Trophoblast cell (in vitro differentiated cells and primary cell): ENCODE measurements around the gene FCRL4.

Experiments
- DNase-seq, 2 donors: peaks; one replicate each; pipeline ENCODE4 v3.0.0-alpha.2; 2016
- H2AFZ ChIP-seq: 2 replicates; pipeline ENCODE4 v1.6.1; 2013; ENCODE audit warnings: low read length, moderate library complexity, mild to moderate bottlenecking; ENCODE audit not compliant: insufficient read depth, poor library complexity
- H2AK5ac ChIP-seq: 2 replicates; pipeline ENCODE4 v1.6.1; 2013; ENCODE audit warnings: mild to moderate bottlenecking, low read length
- H2BK120ac ChIP-seq: 2 replicates; pipeline ENCODE4 v1.6.1; 2013; ENCODE audit warnings: low read length, mild to moderate bottlenecking, moderate library complexity; ENCODE audit not compliant: insufficient read depth, poor library complexity
- H2BK12ac ChIP-seq: 2 replicates; pipeline ENCODE4 v1.6.1; 2013; ENCODE audit warnings: mild to moderate bottlenecking, low read length, moderate library complexity
- H2BK5ac ChIP-seq: 2 replicates; pipeline ENCODE4 v1.6.1; 2013; ENCODE audit warnings: low read length, low read depth, moderate library complexity, mild to moderate bottlenecking; ENCODE audit not compliant: poor library complexity
- H3K14ac ChIP-seq: 2 replicates; pipeline ENCODE4 v1.6.1; 2013; ENCODE audit warnings: mild to moderate bottlenecking, low read length
- H3K18ac ChIP-seq: 2 replicates; pipeline ENCODE4 v1.6.1; 2013; ENCODE audit warnings: mild to moderate bottlenecking, low read length
- H3K23ac ChIP-seq: 2 replicates; pipeline ENCODE4 v1.6.1; 2013; ENCODE audit warnings: low read length
- H3K27ac ChIP-seq: 2 replicates; pipeline ENCODE4 v1.5.1; 2013; ENCODE audit warnings: low read depth, mild to moderate bottlenecking, inconsistent platforms, low read length, moderate library complexity
- H3K27me3 ChIP-seq: 2 replicates; pipeline ENCODE4 v1.6.1; 2013; ENCODE audit warnings: inconsistent platforms, mild to moderate bottlenecking, low read length, moderate library complexity; ENCODE audit not compliant: insufficient read depth
- H3K36me3 ChIP-seq, 2 experiments: 1 replicate in 1 of 2; 2 replicates in 1 of 2; pipeline ENCODE4 v1.6.1; 2013; ENCODE audit warnings: low read length in 2 of 2, mild to moderate bottlenecking in 2 of 2, moderate library complexity in 1 of 2; ENCODE audit not compliant: insufficient read depth in 2 of 2, control insufficient read depth in 1 of 2
- H3K4ac ChIP-seq: 2 replicates; pipeline ENCODE4 v1.6.1; 2013; ENCODE audit warnings: low read depth, mild to moderate bottlenecking, low read length, moderate library complexity
- H3K4me1 ChIP-seq, 2 experiments: 1 replicate in 1 of 2; 2 replicates in 1 of 2; pipeline ENCODE4 v1.6.1; 2013; ENCODE audit warnings: low read length in 2 of 2, mild to moderate bottlenecking in 2 of 2, moderate library complexity in 1 of 2; ENCODE audit not compliant: insufficient read depth in 2 of 2, control insufficient read depth in 1 of 2
- H3K4me2 ChIP-seq: 2 replicates; pipeline ENCODE4 v1.6.1; 2013; ENCODE audit warnings: inconsistent platforms, mild to moderate bottlenecking, low read length, moderate library complexity
- H3K4me3 ChIP-seq: 2 replicates; pipeline ENCODE4 v1.5.1; 2013; ENCODE audit warnings: mild to moderate bottlenecking, low read depth, low read length, inconsistent platforms
- H3K79me1 ChIP-seq: one replicate; pipeline ENCODE4 v1.6.1; 2013; ENCODE audit warnings: low read length
- H3K79me2 ChIP-seq: 2 replicates; pipeline ENCODE4 v1.6.1; 2013; ENCODE audit warnings: low read length, mild to moderate bottlenecking; ENCODE audit not compliant: control insufficient read depth, insufficient read depth, poor library complexity
- H3K9ac ChIP-seq: 2 replicates; pipeline ENCODE4 v1.6.1; 2013; ENCODE audit warnings: mild to moderate bottlenecking, low read length
- H3K9me3 ChIP-seq: 2 replicates; pipeline ENCODE4 v1.6.1; 2013; ENCODE audit warnings: low read depth, mild to moderate bottlenecking, control low read depth, inconsistent platforms, low read length; ENCODE audit not compliant: insufficient read depth
- H4K12ac ChIP-seq: 2 replicates; pipeline ENCODE4 v1.6.1; 2013; ENCODE audit warnings: low read depth, mild to moderate bottlenecking, low read length, moderate library complexity
- H4K8ac ChIP-seq: 2 replicates; pipeline ENCODE4 v1.6.1; 2013; ENCODE audit warnings: low read depth, mild to moderate bottlenecking, low read length, moderate library complexity
- H4K91ac ChIP-seq: one replicate; pipeline ENCODE4 v1.6.1; 2013; ENCODE audit warnings: low read depth, mild to moderate bottlenecking, low read length, moderate library complexity
- WGBS: extraction: QIAGEN DNeasy Blood & Tissue Kit; methylation state at CpG from one replicate; pipeline ENCODE4 v1.1.7; 2013; ENCODE audit warnings: missing lambda C conversion rate; ENCODE audit not compliant: insufficient read length, insufficient coverage; ENCODE audit errors: extremely low coverage; 5-methylcytosine and 5-hydroxymethylcytosine counted together

FCRL4 gene

GRCh38 chr1:157542676-157543075 lies 55.2 kb downstream of the FCRL4 start:
- H3K18ac ChIP-seq, result no peak overlapping the region
- no peak overlapping the region for H3K23ac ChIP-seq
- no peak overlapping the region for H3K27ac ChIP-seq
- no peak overlapping the region for H2AK5ac ChIP-seq
- H3K9me3 ChIP-seq, result no peaks in the 10 kb centered on the region
- no peak overlapping the region for H3K14ac ChIP-seq
- no peak overlapping the region for H3K4ac ChIP-seq
- H3K4me1 ChIP-seq, result no peaks in the 10 kb centered on the region
- DNase-seq, result no peak
- H2BK120ac ChIP-seq, result no peak overlapping the region
- no peak overlapping the region for H3K4me2 ChIP-seq
- no peak overlapping the region for H4K8ac ChIP-seq
- no peaks in the 10 kb centered on the region for H3K27me3 ChIP-seq
- no peaks in the 10 kb centered on the region for H3K79me1 ChIP-seq
- no CpG with 5 or more reads among the region's 6 CpGs for WGBS
- no peak overlapping the region for H2AFZ ChIP-seq
- H4K91ac ChIP-seq, result no peak overlapping the region
- H2BK5ac ChIP-seq, result no peak overlapping the region
- no peaks in the 10 kb centered on the region for H3K36me3 ChIP-seq
- H3K9ac ChIP-seq, result no peak overlapping the region
- H2BK12ac ChIP-seq, result no peak overlapping the region
- no peak overlapping the region for H3K4me3 ChIP-seq
- no peak overlapping the region for H4K12ac ChIP-seq
- no peaks in the 10 kb centered on the region for H3K79me2 ChIP-seq

GRCh38 chr1:157540852-157541251 lies 57.0 kb downstream of the FCRL4 start:
- H2BK12ac ChIP-seq, result no peak overlapping the region
- no peak overlapping the region for H2BK120ac ChIP-seq
- no peak overlapping the region for H2AFZ ChIP-seq
- no peaks in the 10 kb centered on the region for H3K36me3 ChIP-seq
- no peaks in the 10 kb centered on the region for H3K79me1 ChIP-seq
- no peak overlapping the region for H3K23ac ChIP-seq
- no CpG with 5 or more reads among the region's 3 CpGs for WGBS
- no peak overlapping the region for H3K4me2 ChIP-seq
- H3K27me3 ChIP-seq, result no peaks in the 10 kb centered on the region
- H3K9me3 ChIP-seq, result no peaks in the 10 kb centered on the region
- H4K91ac ChIP-seq, result no peak overlapping the region
- no peak overlapping the region for H4K12ac ChIP-seq
- H3K14ac ChIP-seq, result no peak overlapping the region
- no peaks in the 10 kb centered on the region for H3K79me2 ChIP-seq
- H3K18ac ChIP-seq, result no peak overlapping the region
- no peak overlapping the region for H2BK5ac ChIP-seq
- peak in 1 of 2 donors; percentile 18 for DNase-seq
- no peak overlapping the region for H2AK5ac ChIP-seq
- no peak overlapping the region for H3K4me3 ChIP-seq
- no peaks in the 10 kb centered on the region for H3K4me1 ChIP-seq
- no peak overlapping the region for H3K4ac ChIP-seq
- no peak overlapping the region for H3K27ac ChIP-seq
- no peak overlapping the region for H4K8ac ChIP-seq
- H3K9ac ChIP-seq, result no peak overlapping the region

GRCh38 chr1:157540160-157540748 lies 57.6 kb downstream of the FCRL4 start:
- H3K9me3 ChIP-seq, result no peaks in the 10 kb centered on the region
- H3K79me1 ChIP-seq, result no peaks in the 10 kb centered on the region
- DNase-seq, result peak; percentile 77 to 94
- no peak overlapping the region for H2AFZ ChIP-seq
- H3K79me2 ChIP-seq, result no peaks in the 10 kb centered on the region
- H3K23ac ChIP-seq, result no peak overlapping the region
- H4K8ac ChIP-seq, result no peak overlapping the region
- H2BK5ac ChIP-seq, result no peak overlapping the region
- no peaks in the 10 kb centered on the region for H3K27me3 ChIP-seq
- WGBS, result no CpG with 5 or more reads among the region's 2 CpGs
- H3K4me3 ChIP-seq, result no peak overlapping the region
- H4K91ac ChIP-seq, result no peak overlapping the region
- H3K4me2 ChIP-seq, result no peak overlapping the region
- H3K9ac ChIP-seq, result no peak overlapping the region
- no peak overlapping the region for H2BK120ac ChIP-seq
- H4K12ac ChIP-seq, result no peak overlapping the region
- H3K18ac ChIP-seq, result no peak overlapping the region
- no peak overlapping the region for H3K4ac ChIP-seq
- H3K36me3 ChIP-seq, result no peaks in the 10 kb centered on the region
- no peak overlapping the region for H3K14ac ChIP-seq
- no peaks in the 10 kb centered on the region for H3K4me1 ChIP-seq
- no peak overlapping the region for H2BK12ac ChIP-seq
- H2AK5ac ChIP-seq, result no peak overlapping the region
- H3K27ac ChIP-seq, result no peak overlapping the region

GRCh38 chr1:157539568-157539967 lies 58.3 kb downstream of the FCRL4 start:
- Histone ChIP-seq H3K4ac (no peak overlapping the region), H2BK12ac (no peak overlapping the region), H3K23ac (no peak overlapping the region), H4K91ac (no peak overlapping the region), H3K4me1 (no peaks in the 10 kb centered on the region), H3K4me2 (no peak overlapping the region), H3K79me2 (no peaks in the 10 kb centered on the region), H3K79me1 (no peaks in the 10 kb centered on the region), H2BK120ac (no peak overlapping the region), H3K9ac (no peak overlapping the region), H2BK5ac (no peak overlapping the region), H3K4me3 (no peak overlapping the region), H3K9me3 (no peaks in the 10 kb centered on the region), H4K12ac (no peak overlapping the region), H3K36me3 (no peaks in the 10 kb centered on the region), H3K27ac (no peak overlapping the region), H2AFZ (no peak overlapping the region), H3K27me3 (no peaks in the 10 kb centered on the region), H4K8ac (no peak overlapping the region), H3K18ac (no peak overlapping the region), H3K14ac (no peak overlapping the region), H2AK5ac (no peak overlapping the region)
- no peak for DNase-seq
